Endothelial cell of umbilical vein (primary cell): ENCODE data around the gene MAP3K1.

Experiments
- CTCF ChIP-seq, 2 donors: IDR thresholded peaks; 1 replicate in 1 of 2; 2 replicates in 1 of 2; pipeline ENCODE4 v1.5.1; 2011; ENCODE audit warnings: low read length in 2 of 2, mild to moderate bottlenecking in 2 of 2, moderate library complexity in 2 of 2, control low read depth in 1 of 2, inconsistent platforms in 1 of 2, low read depth in 1 of 2; ENCODE audit not compliant: insufficient read depth in 1 of 2; ENCODE audit errors: extremely low read depth in 1 of 2
- EZH2 ChIP-seq: IDR thresholded peaks from 2 replicates; pipeline ENCODE4 v1.6.1; 2012; ENCODE audit warnings: borderline replicate concordance, low read depth, mild to moderate bottlenecking, moderate library complexity, low read length, inconsistent platforms; ENCODE audit not compliant: severe bottlenecking
- JUN ChIP-seq: IDR thresholded peaks from 2 replicates; pipeline ENCODE4 v1.6.1; 2011; ENCODE audit warnings: borderline replicate concordance, low read depth; ENCODE audit not compliant: insufficient read length, insufficient read depth
- POLR2A ChIP-seq: IDR thresholded peaks from 2 replicates; pipeline ENCODE4 v1.6.1; 2012; ENCODE audit warnings: low read depth, mild to moderate bottlenecking, control low read depth, low read length
- POLR2AphosphoS5 ChIP-seq: IDR thresholded peaks from 2 replicates; pipeline ENCODE4 v1.6.1; 2012; ENCODE audit warnings: low read depth, mild to moderate bottlenecking, control low read depth, low read length, moderate library complexity; ENCODE audit not compliant: insufficient read depth
- TF ChIP-seq, protein P1 (sequence below): IDR thresholded peaks from 2 replicates; pipeline ENCODE4 v1.6.1; 2011; ENCODE audit not compliant: insufficient read depth, insufficient read length

GRCh38 chr5:56881571-56881970 is 66.2 kb downstream of the MAP3K1 start:
- TF ChIP-seq CTCF (IDR thresholded peaks at IDR 0.05; ENCODE audit: extremely low read depth in 1 of 2, insufficient read depth in 1 of 2, low read depth in 1 of 2, low read length in 2 of 2) (no peak), POLR2A (no peak), EZH2 (no peak), POLR2AphosphoS5 (no peak), JUN (no peak)
- TF ChIP-seq, protein P1, sequence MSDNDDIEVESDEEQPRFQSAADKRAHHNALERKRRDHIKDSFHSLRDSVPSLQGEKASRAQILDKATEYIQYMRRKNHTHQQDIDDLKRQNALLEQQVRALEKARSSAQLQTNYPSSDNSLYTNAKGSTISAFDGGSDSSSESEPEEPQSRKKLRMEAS: no peak
